Upper lobe of right lung (tissue), 1 donor: ENCODE results near the gene COL18A1. TPM values are rescaled to one million over a fixed set of nuclear protein-coding genes. Genes with fewer than 3 reads are reported as not detected.
A peak's percentile ranks its signal among the peaks of the same experiment; 100 is the strongest.

Experiments
- ATAC-seq: fragments of 200-7000 bp; cut with Tn5 transposase; one replicate; pipeline ENCODE4 v1.9.1; 2020; ENCODE audit warnings: mild to moderate bottlenecking, moderate library complexity
- DNase-seq: peaks from one replicate; pipeline ENCODE4 v3.0.0-alpha.2; 2020
- H3K27ac ChIP-seq: fragments of 200-600 bp; one replicate; pipeline ENCODE4 v1.8.0; 2022
- H3K27me3 ChIP-seq: fragments of 200-600 bp; one replicate; pipeline ENCODE4 v1.8.0; 2022; ENCODE audit warnings: mild to moderate bottlenecking
- H3K36me3 ChIP-seq: fragments of 200-600 bp; one replicate; pipeline ENCODE4 v1.8.0; 2022
- H3K4me1 ChIP-seq: fragments of 200-600 bp; one replicate; pipeline ENCODE4 v1.8.0; 2022
- H3K4me3 ChIP-seq: fragments of 200-600 bp; one replicate; pipeline ENCODE4 v1.8.0; 2022; ENCODE audit warnings: mild to moderate bottlenecking
- H3K9me3 ChIP-seq: fragments of 200-600 bp; one replicate; pipeline ENCODE4 v1.8.0; 2022
- intact Hi-C: fragments of 100-400 bp; cut with DNase I; formaldehyde crosslinking; loops from one replicate; pipeline ENCODE4 v1.11.0; 2022
- total RNA-seq: library from RNA; stranded (reverse); fragmentation: NEBNext Ultra II Directional; extraction: Animal tissue kit (Norgen Biotek cat#: 25700); gene quantifications from one replicate; pipeline ENCODE4 v1.2.1, GENCODE V29; 2021
- TF ChIP-seq, protein P1 (sequence below): fragments of 200-600 bp; IDR thresholded peaks from one replicate; pipeline ENCODE4 v1.8.0; 2022; ENCODE audit warnings: antibody characterized with exemption
- donor health status: DM: no; HTN: yes; CAD: no; lungs with severe emphysema.

Gene COL18A1
- total RNA-seq, 1 donor from 2014 or later: 60.4 TPM

DNA sequence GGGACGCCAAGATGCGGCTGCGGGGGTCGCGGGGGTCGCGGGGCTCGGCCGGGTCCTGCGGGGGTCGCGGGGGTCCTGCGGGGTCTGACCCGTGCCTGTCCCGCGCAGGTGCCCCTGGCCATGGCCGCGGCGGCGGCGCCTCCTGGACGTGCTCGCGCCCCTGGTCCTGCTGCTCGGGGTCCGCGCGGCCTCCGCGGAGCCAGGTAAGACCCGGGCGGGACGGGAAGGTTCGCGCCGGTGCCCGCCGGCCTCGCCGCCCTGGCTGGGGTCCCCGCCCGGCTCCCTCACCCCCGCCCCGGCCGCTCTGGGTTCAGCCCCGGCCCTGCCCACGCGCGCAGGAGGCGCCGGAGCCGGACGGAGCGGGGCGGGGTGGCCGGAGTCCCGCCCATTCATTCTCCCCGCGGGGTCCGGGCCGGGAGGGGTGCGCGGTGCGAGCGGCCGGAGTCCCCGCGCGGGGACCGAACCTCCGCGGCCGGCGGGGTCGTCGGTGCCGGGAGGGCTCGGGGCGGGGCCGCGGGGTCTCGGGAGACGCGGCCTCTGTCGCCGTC is 380 bp downstream of the COL18A1 start:
- Histone ChIP-seq H3K36me3 (no peaks in the 10 kb centered on the region), H3K4me1 (peaks cover 18% of the 10 kb centered on the region), H3K27ac (peak overlapping the region; percentile 74), H3K4me3 (peak overlapping the region; percentile 52), H3K27me3 (peaks cover 10% of the 10 kb centered on the region), H3K9me3 (no peaks in the 10 kb centered on the region)
- TF ChIP-seq, protein P1, sequence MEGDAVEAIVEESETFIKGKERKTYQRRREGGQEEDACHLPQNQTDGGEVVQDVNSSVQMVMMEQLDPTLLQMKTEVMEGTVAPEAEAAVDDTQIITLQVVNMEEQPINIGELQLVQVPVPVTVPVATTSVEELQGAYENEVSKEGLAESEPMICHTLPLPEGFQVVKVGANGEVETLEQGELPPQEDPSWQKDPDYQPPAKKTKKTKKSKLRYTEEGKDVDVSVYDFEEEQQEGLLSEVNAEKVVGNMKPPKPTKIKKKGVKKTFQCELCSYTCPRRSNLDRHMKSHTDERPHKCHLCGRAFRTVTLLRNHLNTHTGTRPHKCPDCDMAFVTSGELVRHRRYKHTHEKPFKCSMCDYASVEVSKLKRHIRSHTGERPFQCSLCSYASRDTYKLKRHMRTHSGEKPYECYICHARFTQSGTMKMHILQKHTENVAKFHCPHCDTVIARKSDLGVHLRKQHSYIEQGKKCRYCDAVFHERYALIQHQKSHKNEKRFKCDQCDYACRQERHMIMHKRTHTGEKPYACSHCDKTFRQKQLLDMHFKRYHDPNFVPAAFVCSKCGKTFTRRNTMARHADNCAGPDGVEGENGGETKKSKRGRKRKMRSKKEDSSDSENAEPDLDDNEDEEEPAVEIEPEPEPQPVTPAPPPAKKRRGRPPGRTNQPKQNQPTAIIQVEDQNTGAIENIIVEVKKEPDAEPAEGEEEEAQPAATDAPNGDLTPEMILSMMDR: no peak
- intact Hi-C loops: no loop called here
- peak; percentile 75 for ATAC-seq
- no peak for DNase-seq

DNA sequence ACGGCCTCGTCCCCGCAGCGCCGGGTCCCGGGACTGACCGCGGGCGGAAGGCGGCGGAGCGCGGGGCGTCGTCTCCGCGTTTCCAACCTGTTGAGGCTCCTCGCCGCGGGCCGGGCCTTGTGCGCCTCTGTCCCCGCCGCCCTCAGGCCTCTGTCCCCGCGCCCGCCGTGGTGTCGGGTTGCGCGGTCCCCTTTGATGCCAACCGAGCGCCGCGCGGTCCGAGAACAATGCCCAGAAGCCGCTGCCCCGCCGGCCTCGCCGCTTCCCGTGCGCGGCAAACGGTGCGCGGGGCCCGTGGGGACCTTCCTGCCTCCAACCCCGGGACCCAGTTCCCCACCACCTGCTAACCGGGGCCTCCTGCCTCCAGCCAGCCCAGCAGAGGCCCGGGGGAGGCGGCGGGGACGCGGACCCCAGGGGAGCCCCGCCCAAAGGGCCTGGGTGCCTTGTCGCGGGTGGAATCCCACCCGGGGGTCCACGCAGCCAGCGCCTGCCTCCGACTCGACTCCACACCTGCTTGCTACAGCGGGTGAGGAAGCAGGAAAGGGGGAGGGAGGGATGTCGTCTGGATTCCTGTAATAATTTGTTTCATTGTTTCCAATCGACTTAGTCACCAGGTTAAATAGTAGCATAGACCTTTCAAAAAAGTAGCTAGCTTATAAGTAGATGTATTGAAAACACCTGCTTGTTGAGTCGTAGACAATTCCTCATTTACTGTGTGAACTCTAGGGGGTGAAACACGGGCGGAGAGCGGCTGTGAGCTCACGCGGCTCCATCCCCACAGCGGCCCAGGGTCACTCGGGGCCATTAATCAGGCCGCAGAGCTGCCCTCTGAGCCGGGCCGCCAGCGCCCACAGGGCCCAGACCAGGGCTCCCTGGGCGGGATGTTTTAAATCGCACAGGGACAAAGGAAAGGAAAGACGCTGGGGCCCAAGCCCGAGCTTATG is 1.1 kb downstream of the COL18A1 start:
- Histone ChIP-seq H3K9me3 (no peaks in the 10 kb centered on the region), H3K27me3 (peaks cover 10% of the 10 kb centered on the region), H3K4me3 (peak overlapping the region; percentile 52), H3K27ac (peak overlapping the region; percentile 74), H3K4me1 (peaks cover 18% of the 10 kb centered on the region), H3K36me3 (no peaks in the 10 kb centered on the region)
- intact Hi-C loops: no loop called here
- ATAC-seq (peak; percentile 2), DNase-seq (no peak)
- TF ChIP-seq, protein P1: no peak

DNA sequence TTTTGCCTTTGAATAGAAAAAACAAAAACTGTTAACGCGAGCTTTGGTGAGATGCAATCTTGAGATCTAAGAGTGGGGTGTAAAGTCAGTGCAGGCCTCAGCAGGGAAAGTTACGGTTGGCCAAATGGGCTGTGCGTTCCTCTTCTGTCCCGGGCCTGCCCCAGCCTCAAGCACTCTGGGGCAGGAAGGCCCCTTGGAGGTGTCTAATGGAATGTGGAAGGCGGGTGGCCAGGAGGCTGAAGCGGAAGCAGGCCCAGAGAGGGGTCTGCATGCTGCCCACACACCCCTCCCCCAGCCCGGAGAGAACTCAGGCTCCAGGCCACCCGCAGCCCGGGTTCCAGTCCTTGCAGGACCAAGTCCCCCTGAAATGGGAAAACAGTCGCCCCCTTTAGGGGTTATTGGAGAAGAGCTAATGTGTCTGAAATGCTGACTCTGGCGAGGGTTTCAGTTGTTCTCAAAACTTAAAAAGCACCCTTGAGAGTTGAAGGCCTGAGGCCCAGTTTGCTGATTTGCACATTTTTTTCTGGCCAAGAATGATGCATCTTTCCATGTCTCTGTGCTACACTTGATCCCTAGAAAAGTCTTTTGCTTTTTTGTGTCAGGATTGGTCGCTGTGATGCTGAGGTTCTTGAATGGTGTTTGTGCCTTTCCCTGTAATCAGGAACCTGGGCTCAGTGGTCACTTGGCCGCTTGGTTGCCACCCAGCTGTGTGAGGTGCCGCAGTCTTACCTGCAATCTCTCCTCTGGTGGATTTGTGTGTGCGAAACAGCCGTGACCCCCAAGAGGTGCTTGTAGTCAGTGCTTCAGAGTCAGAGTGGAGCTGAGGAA is 2.0 kb downstream of the COL18A1 start:
- no peaks in the 10 kb centered on the region for H3K9me3 ChIP-seq
- DNase-seq (no peak), ATAC-seq (no peak)
- peaks cover 10% of the 10 kb centered on the region for H3K27me3 ChIP-seq
- H3K4me1 ChIP-seq: peaks cover 18% of the 10 kb centered on the region
- peak overlapping the region; percentile 52 for H3K4me3 ChIP-seq
- intact Hi-C loops: no loop called here
- no peaks in the 10 kb centered on the region for H3K36me3 ChIP-seq
- TF ChIP-seq, protein P1: no peak
- H3K27ac ChIP-seq: peak overlapping the region; percentile 74

DNA sequence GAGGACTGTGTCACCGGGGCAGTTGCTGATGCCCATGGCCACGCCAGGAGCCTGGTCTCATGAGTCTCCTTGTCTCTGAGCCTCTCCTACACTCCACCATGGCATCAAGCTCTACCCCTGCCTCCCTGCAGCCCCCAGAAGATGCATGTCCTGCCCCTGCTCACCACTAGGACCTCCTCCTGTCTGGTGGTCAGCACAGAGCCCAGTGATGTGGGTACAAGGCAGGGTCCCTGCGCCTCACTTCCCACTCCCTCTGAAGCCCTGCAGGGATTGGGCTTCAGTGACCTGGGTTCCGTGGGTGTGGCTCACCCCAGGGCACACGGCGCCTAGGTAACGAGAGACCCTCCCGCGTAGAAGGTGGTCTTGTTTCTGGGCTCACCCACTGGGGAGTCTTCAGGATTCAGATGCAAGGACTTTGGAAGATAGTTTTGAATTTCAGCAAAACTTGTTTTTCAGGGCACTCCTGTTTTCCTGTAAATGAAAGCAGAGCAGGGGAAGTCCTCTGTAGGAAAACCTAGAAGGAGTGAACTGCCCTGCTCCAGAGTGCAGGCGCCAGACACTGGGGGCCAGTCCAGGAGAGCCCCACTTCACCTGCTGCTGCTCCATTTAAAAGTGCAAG is 2.8 kb downstream of the COL18A1 start:
- H3K27me3 ChIP-seq: peaks cover 10% of the 10 kb centered on the region
- no peaks in the 10 kb centered on the region for H3K9me3 ChIP-seq
- no peak overlapping the region for H3K27ac ChIP-seq
- H3K4me3 ChIP-seq: no peak overlapping the region
- no peaks in the 10 kb centered on the region for H3K36me3 ChIP-seq
- DNase-seq (no peak), ATAC-seq (no peak)
- TF ChIP-seq, protein P1: no peak
- peaks cover 18% of the 10 kb centered on the region for H3K4me1 ChIP-seq
- intact Hi-C loops: no loop called here

DNA sequence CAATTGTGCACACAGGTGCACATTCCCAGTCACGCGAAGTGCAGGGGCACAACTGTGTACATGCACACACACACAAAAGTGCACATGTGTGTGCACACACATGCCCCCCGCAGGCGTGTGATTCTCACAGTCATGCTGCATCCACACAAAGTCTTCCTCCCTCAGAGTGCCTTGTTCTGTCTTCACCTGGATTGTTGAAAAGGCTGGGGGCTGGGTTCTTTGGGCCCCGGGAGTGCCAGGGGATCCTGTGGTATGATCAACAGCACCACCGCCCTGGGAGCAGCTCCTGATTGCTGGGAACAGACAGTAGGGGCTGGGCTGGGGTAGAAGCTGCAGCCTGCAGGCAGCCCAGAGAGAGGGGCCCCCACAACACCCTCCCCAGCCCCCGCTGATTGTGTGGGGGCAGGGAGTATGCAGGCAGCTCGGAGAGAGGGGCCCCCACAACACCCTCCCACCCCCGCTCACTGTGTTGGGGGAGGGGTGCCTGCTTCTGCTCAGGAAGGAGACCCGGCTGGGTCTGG is 3.4 kb downstream of the COL18A1 start:
- intact Hi-C loops: no loop called here
- Histone ChIP-seq H3K4me3 (no peak overlapping the region), H3K27ac (no peak overlapping the region), H3K27me3 (peaks cover 10% of the 10 kb centered on the region), H3K36me3 (no peaks in the 10 kb centered on the region), H3K9me3 (no peaks in the 10 kb centered on the region), H3K4me1 (peaks cover 18% of the 10 kb centered on the region)
- TF ChIP-seq, protein P1: no peak
- DNase-seq (no peak), ATAC-seq (no peak)
